Fibroblast of lung (primary cell): ENCODE measurements around the gene PRRX2.

Experiments
- EZH2 ChIP-seq: IDR thresholded peaks from 2 replicates; pipeline ENCODE4 v1.5.1; 2012; ENCODE audit warnings: low read length, control low read depth, mild to moderate bottlenecking; ENCODE audit errors: missing control alignments
- TF ChIP-seq, protein P1 (sequence below), 2 donors: IDR thresholded peaks in 1 of 2; conservative IDR thresholded peaks in 1 of 2; 1 replicate in 1 of 2; 2 replicates in 1 of 2; pipeline ENCODE4 v1.5.1; 2011 to 2012; ENCODE audit warnings: low read length in 2 of 2, control low read depth in 1 of 2, inconsistent platforms in 1 of 2, low read depth in 1 of 2, mild to moderate bottlenecking in 1 of 2

DNA sequence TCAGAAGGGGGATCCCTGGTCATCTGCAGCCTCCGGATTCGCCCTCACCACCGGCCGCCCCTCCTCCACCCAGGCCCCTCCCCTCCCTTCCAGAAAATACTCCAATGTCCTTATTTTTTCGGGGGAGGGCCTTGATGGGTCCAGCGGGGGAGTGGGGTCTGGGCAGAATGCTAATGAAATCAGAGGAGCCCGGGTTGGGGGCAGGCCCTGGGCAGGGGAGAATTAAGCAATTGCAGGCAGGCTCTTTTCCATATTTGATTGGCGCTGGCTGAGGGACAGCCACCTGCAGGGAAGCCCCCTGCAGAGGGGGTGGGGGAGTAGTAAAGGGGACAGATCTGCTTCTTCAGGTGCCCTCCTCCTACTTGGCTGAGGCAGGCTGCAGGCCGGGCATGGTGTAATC lies 21.3 kb downstream of the PRRX2 start:
- TF ChIP-seq, protein P1, sequence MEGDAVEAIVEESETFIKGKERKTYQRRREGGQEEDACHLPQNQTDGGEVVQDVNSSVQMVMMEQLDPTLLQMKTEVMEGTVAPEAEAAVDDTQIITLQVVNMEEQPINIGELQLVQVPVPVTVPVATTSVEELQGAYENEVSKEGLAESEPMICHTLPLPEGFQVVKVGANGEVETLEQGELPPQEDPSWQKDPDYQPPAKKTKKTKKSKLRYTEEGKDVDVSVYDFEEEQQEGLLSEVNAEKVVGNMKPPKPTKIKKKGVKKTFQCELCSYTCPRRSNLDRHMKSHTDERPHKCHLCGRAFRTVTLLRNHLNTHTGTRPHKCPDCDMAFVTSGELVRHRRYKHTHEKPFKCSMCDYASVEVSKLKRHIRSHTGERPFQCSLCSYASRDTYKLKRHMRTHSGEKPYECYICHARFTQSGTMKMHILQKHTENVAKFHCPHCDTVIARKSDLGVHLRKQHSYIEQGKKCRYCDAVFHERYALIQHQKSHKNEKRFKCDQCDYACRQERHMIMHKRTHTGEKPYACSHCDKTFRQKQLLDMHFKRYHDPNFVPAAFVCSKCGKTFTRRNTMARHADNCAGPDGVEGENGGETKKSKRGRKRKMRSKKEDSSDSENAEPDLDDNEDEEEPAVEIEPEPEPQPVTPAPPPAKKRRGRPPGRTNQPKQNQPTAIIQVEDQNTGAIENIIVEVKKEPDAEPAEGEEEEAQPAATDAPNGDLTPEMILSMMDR (conservative IDR thresholded peaks at IDR 0.05 in 1 of 2, IDR thresholded peaks at IDR 0.05 in 1 of 2; ENCODE audit: low read depth in 1 of 2, low read length in 2 of 2) = no peak
- no peak for TF ChIP-seq EZH2
